Hepatocyte (in vitro differentiated cells): Measurements from ENCODE around the gene MAP3K4. TPM values are rescaled to one million over a fixed set of nuclear protein-coding genes. Genes with fewer than 3 reads are reported as not detected.

ENCODE experiments used
- DNase-seq: peaks from one replicate; pipeline ENCODE4 v3.0.0-alpha.2; 2016; ENCODE audit warnings: low spot score
- H2AFZ ChIP-seq: fragments of 200-600 bp; sonication (generic); 2 replicates; pipeline ENCODE4 v1.6.0; 2016; ENCODE audit warnings: antibody characterized with exemption, mild to moderate bottlenecking
- H3K27ac ChIP-seq: fragments of 200-600 bp; sonication (generic); 2 replicates; pipeline ENCODE4 v1.5.1; 2016; ENCODE audit warnings: mild to moderate bottlenecking
- H3K27me3 ChIP-seq: fragments of 200-600 bp; sonication (generic); 2 replicates; pipeline ENCODE4 v1.6.1; 2016
- H3K36me3 ChIP-seq: fragments of 200-600 bp; sonication (generic); replicated peaks from 2 replicates; pipeline ENCODE4 v1.5.1; 2016; ENCODE audit warnings: low read depth; ENCODE audit not compliant: insufficient read depth
- H3K4me1 ChIP-seq: fragments of 200-600 bp; sonication (generic); 2 replicates; pipeline ENCODE4 v1.5.1; 2016; ENCODE audit warnings: mild to moderate bottlenecking, moderate library complexity; ENCODE audit not compliant: insufficient read depth
- H3K4me2 ChIP-seq: fragments of 200-600 bp; sonication (generic); 2 replicates; pipeline ENCODE4 v1.6.0; 2016
- H3K4me3 ChIP-seq: fragments of 200-600 bp; sonication (generic); 2 replicates; pipeline ENCODE4 v1.5.1; 2016; ENCODE audit warnings: mild to moderate bottlenecking
- H3K79me2 ChIP-seq: fragments of 200-600 bp; sonication (generic); 2 replicates; pipeline ENCODE4 v1.6.0; 2017; ENCODE audit warnings: mild to moderate bottlenecking
- H3K9me2 ChIP-seq: fragments of 200-600 bp; sonication (generic); replicated peaks from 2 replicates; pipeline ENCODE4 v1.6.0; 2017; ENCODE audit warnings: mild to moderate bottlenecking; ENCODE audit not compliant: insufficient read depth
- H3K9me3 ChIP-seq: fragments of 200-600 bp; sonication (generic); 2 replicates; pipeline ENCODE4 v1.5.1; 2016; ENCODE audit warnings: low read depth, mild to moderate bottlenecking
- H4K20me1 ChIP-seq: fragments of 200-600 bp; sonication (generic); 2 replicates; pipeline ENCODE4 v1.6.0; 2016; ENCODE audit warnings: mild to moderate bottlenecking; ENCODE audit not compliant: insufficient read depth, poor library complexity, severe bottlenecking
- CTCF ChIP-seq: fragments of 200-600 bp; sonication (generic); IDR thresholded peaks from 2 replicates; pipeline ENCODE4 v1.5.1; 2016; ENCODE audit warnings: antibody characterized with exemption, mild to moderate bottlenecking; ENCODE audit not compliant: poor library complexity
- EZH2 ChIP-seq: fragments of 200-600 bp; sonication (generic); IDR thresholded peaks from 2 replicates; pipeline ENCODE4 v1.6.1; 2016; ENCODE audit warnings: antibody characterized with exemption, mild to moderate bottlenecking, borderline replicate concordance
- EZH2phosphoT487 ChIP-seq: fragments of 200-600 bp; sonication (generic); IDR thresholded peaks from one replicate; pipeline ENCODE4 v1.6.1; 2018; ENCODE audit warnings: antibody characterized with exemption, mild to moderate bottlenecking, low read depth, moderate library complexity; ENCODE audit not compliant: unreplicated experiment, severe bottlenecking
- WGBS: methylation state at CpG from one replicate; pipeline ENCODE4 v1.1.6; 2016; ENCODE audit warnings: low lambda C conversion rate; ENCODE audit errors: missing lambda C conversion rate; 5-methylcytosine and 5-hydroxymethylcytosine counted together
- polyA plus RNA-seq: library from polyadenylated mRNA; unstranded; fragments of >200 nt; fragmentation: Nextera tagmentation; extraction: Ambion mirVana; gene quantifications from 2 replicates; pipeline ENCODE4 v1.2.1, GENCODE V29; 2016
- total RNA-seq: library from RNA; depleted of rRNA; stranded (reverse); fragments of >200 nt; gene quantifications from 2 replicates; pipeline ENCODE4 v1.2.3, GENCODE V29; 2014

MAP3K4 gene
- total and polyA plus RNA-seq, 2 experiments from 2014 or later: 10.9 to 21.5 TPM

GRCh38 chr6:160960839-160961238 is 30.7 kb upstream of the MAP3K4 start:
- no peak for DNase-seq
- no peaks in the 10 kb centered on the region for H3K27me3 ChIP-seq
- H3K4me1 ChIP-seq: no peaks in the 10 kb centered on the region
- H3K36me3 ChIP-seq: no peaks in the 10 kb centered on the region
- TF ChIP-seq EZH2phosphoT487 (no peak), EZH2 (no peak), CTCF (no peak)
- no peak overlapping the region for H3K27ac ChIP-seq
- no peak overlapping the region for H2AFZ ChIP-seq
- WGBS: 77% methylated on average over 3 of the region's 3 CpGs
- no peak overlapping the region for H3K4me3 ChIP-seq
- no peaks in the 10 kb centered on the region for H3K9me3 ChIP-seq
- no peaks in the 10 kb centered on the region for H3K9me2 ChIP-seq
- H3K79me2 ChIP-seq: no peaks in the 10 kb centered on the region
- H3K4me2 ChIP-seq: no peak overlapping the region
- no peaks in the 10 kb centered on the region for H4K20me1 ChIP-seq

- H3K27me3 ChIP-seq: no peaks in the 10 kb centered on the region
- no peaks in the 10 kb centered on the region for H4K20me1 ChIP-seq
- no peaks in the 10 kb centered on the region for H3K9me3 ChIP-seq
- no peak for DNase-seq
- no peak overlapping the region for H2AFZ ChIP-seq
- H3K9me2 ChIP-seq: no peaks in the 10 kb centered on the region
- no peaks in the 10 kb centered on the region for H3K4me1 ChIP-seq
- H3K27ac ChIP-seq: no peak overlapping the region
- no peak overlapping the region for H3K4me2 ChIP-seq
- no peaks in the 10 kb centered on the region for H3K79me2 ChIP-seq
- WGBS: 90% methylated on average over 15 of the region's 15 CpGs
- H3K36me3 ChIP-seq: no peaks in the 10 kb centered on the region
- TF ChIP-seq CTCF (no peak), EZH2 (no peak), EZH2phosphoT487 (no peak)
- no peak overlapping the region for H3K4me3 ChIP-seq
These were observed 28.5 kb upstream of the MAP3K4 start for GRCh38 chr6:160962835-160963623.

GRCh38 chr6:160963651-160964050 is 27.9 kb upstream of the MAP3K4 start:
- Histone ChIP-seq H3K27ac (no peak overlapping the region), H2AFZ (no peak overlapping the region), H3K27me3 (no peaks in the 10 kb centered on the region), H3K4me1 (no peaks in the 10 kb centered on the region), H3K9me3 (no peaks in the 10 kb centered on the region), H3K9me2 (no peaks in the 10 kb centered on the region), H3K4me3 (no peak overlapping the region), H4K20me1 (no peaks in the 10 kb centered on the region), H3K79me2 (no peaks in the 10 kb centered on the region), H3K4me2 (no peak overlapping the region), H3K36me3 (no peaks in the 10 kb centered on the region)
- TF ChIP-seq CTCF (no peak), EZH2 (no peak), EZH2phosphoT487 (no peak)
- no peak for DNase-seq
- WGBS: 89% methylated on average over 8 of the region's 8 CpGs
